Common myeloid progenitor, CD34-positive (primary cell): Measurements from ENCODE around the gene CSH2.
"Not testable (repeated sequence)": the region's sequence is repeated elsewhere in the genome, so short reads cannot be mapped to it uniquely, and the experiment has no call there.

ENCODE experiments used
- CTCF ChIA-PET: fragments of 350-600 bp; sonication (Branson Sonifier 250); formaldehyde crosslinking; loops from one replicate; lab custom pipeline; 2021; ENCODE audit warnings: antibody characterized with exemption; lab: Charles Lee
- POLR2A ChIA-PET: fragments of 350-600 bp; sonication (Branson Sonifier 250); formaldehyde crosslinking; loops from one replicate; lab custom pipeline; 2021; ENCODE audit warnings: antibody characterized with exemption; lab: Charles Lee
- DNase-seq, 3 donors: peaks; one replicate each; pipeline versions ENCODE4 v3.0.0 to v3.0.0-alpha.2; 2013
- H3K27ac ChIP-seq, 2 experiments: 1 replicate in 1 of 2; 2 replicates in 1 of 2; pipeline ENCODE4 v1.7.0; 2013; ENCODE audit warnings: inconsistent platforms in 2 of 2, low read length in 2 of 2, mild to moderate bottlenecking in 2 of 2, low read depth in 1 of 2, moderate library complexity in 1 of 2; ENCODE audit not compliant: severe bottlenecking in 2 of 2, insufficient read depth in 1 of 2, poor library complexity in 1 of 2
- H3K27me3 ChIP-seq, 5 experiments: replicated peaks in 2 of 5; 1 replicate in 3 of 5; 2 replicates in 2 of 5; pipeline versions ENCODE4 v1.6.1 to v1.7.0; 2013; ENCODE audit warnings: low read length in 4 of 5, mild to moderate bottlenecking in 2 of 5, moderate library complexity in 2 of 5, inconsistent platforms in 1 of 5; ENCODE audit not compliant: insufficient read depth in 5 of 5, control insufficient read depth in 4 of 5
- H3K36me3 ChIP-seq, 4 experiments: 1 replicate in 2 of 4; 2 replicates in 2 of 4; pipeline versions ENCODE4 v1.6.1 to v1.7.0; 2013; ENCODE audit warnings: low read length in 3 of 4, control low read depth in 1 of 4, mild to moderate bottlenecking in 1 of 4; ENCODE audit not compliant: control insufficient read depth in 4 of 4, insufficient read depth in 4 of 4
- H3K4me1 ChIP-seq, 4 experiments: 1 replicate in 3 of 4; 2 replicates in 1 of 4; pipeline versions ENCODE4 v1.6.1 to v1.7.1; 2013; ENCODE audit warnings: low read length in 3 of 4, mild to moderate bottlenecking in 3 of 4, control low read depth in 1 of 4, inconsistent platforms in 1 of 4, moderate library complexity in 1 of 4; ENCODE audit not compliant: control insufficient read depth in 4 of 4, insufficient read depth in 4 of 4; ENCODE audit errors: control extremely low read depth in 1 of 4
- H3K4me3 ChIP-seq, 7 experiments: 1 replicate in 4 of 7; 2 replicates in 3 of 7; pipeline versions ENCODE4 v1.5.1 to v1.7.0; 2013; ENCODE audit warnings: mild to moderate bottlenecking in 7 of 7, low read length in 6 of 7, moderate library complexity in 6 of 7, inconsistent platforms in 2 of 7, low read depth in 2 of 7, control low read depth in 1 of 7; ENCODE audit not compliant: insufficient read depth in 4 of 7, control insufficient read depth in 1 of 7; ENCODE audit errors: extremely low read depth in 1 of 7
- H3K9me3 ChIP-seq, 5 experiments: 1 replicate in 4 of 5; 2 replicates in 1 of 5; pipeline versions ENCODE4 v1.6.1 to v1.7.1; 2013; ENCODE audit warnings: low read length in 4 of 5, mild to moderate bottlenecking in 2 of 5, inconsistent platforms in 1 of 5, low read depth in 1 of 5, moderate library complexity in 1 of 5; ENCODE audit not compliant: control insufficient read depth in 4 of 5, insufficient read depth in 2 of 5; ENCODE audit errors: control extremely low read depth in 1 of 5
- WGBS: methylation state at CpG from one replicate; pipeline ENCODE4 v1.1.5; 2013; ENCODE audit not compliant: insufficient coverage; 5-methylcytosine and 5-hydroxymethylcytosine counted together

CSH2 gene

DNA sequence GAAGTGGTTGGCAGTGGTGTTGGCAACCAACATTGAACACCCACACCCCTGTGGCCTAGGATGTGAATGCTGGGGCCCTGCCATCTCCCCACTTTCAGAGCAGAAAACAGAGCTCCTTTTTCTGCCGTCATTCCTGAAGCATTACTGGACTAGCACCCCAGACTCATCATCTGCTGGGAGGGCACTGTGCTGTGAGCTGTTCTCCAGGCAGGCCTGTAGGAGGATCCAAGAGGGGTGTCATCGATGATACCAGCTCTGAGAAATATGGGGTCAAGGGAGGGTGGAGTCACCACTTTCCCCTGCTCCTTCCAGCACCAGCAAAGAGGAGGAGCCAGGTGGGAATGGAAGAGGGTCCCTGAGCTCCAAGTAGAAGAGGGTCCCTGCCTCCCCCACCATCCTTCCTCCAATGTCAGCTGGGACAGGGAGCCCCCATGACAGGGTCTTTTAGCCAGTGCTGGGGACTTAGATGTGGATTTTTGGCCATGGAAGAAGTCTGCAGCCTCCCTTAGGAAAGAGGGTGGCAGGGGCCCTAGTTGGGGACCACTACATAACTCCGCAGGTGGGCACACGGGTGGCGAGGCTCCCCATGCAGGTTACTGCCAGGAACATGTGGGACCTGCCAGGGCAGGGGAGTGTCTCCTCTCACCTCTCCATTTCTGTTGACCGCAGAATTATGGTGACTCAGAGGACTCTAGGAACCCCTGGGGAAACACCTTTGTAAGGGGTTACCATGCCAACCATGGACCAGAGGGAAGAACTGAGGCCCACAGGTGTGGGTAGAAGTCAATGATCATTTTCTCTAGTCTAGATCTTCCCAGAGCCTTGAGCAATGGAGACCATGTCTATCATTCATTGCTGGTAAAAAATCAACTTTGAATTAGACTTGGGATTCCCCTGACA, 25.7 kb upstream of the CSH2 start:
- H3K4me3 ChIP-seq, H3K36me3 ChIP-seq, H3K27ac ChIP-seq, H3K27me3 ChIP-seq, H3K4me1 ChIP-seq, DNase-seq, POLR2A ChIA-PET, H3K9me3 ChIP-seq: not testable (repeated sequence)
- 97% methylated on average over 5 of the region's 6 CpGs for WGBS
- CTCF ChIA-PET: interaction anchor here (2.5 kb wide), 1 partner anchor 13 kb away, joined by 7 read pairs; the partner anchor contains the start of gene CSHL1

DNA sequence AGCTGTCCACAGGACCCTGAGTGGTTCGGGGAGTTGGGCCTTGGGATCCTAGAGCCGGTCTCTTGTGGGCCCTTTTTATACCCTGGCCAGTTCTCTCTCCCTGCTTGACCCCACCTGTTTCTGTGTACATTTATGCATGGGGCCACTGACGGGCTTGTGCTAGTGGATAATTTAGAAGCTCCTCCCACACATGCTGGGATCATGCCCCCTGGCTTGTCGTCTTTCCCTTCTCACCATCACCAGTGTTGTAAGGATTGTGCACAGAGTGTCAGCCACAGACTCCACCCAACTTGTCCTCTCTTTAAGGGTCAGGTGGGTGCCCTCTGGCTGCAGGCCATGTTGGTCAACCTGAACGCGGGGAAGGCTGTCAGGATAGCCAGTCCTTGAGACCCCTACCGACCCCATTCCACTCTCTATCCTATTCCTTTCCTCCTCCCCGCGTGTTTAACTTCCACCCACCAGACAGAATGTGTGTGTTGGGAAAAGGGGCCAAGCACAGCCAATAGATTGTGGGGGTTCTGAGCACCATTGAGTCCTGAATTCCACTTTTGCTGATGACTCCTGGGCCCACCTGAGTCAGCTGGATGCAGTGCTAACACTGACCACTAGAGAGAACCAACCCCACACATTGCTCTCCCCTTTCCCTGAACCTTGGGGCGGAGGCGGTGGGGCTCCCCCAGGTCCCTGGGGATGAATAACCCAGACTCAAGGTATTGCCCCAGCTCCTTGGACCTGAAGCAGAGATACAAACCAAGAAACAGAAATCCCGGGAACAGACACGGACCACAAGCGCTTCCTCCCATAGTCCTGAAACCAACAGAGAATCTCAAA, 23.3 kb upstream of the CSH2 start, which contains the start of gene CSH1:
CSH1 (minus strand) TSS at position 51 of the 831 bp plus-strand sequence. CDS start 63 bp downstream, outside the sequence.
- H3K27ac ChIP-seq, H3K27me3 ChIP-seq, H3K9me3 ChIP-seq, H3K4me3 ChIP-seq, H3K4me1 ChIP-seq, H3K36me3 ChIP-seq, POLR2A ChIA-PET, DNase-seq: not testable (repeated sequence)
- no CpG with 5 or more reads among the region's 14 CpGs for WGBS
- CTCF ChIA-PET: interaction anchor here (2.5 kb wide), 1 partner anchor 15 kb away, joined by 7 read pairs; the partner anchor contains the start of gene CSHL1

DNA sequence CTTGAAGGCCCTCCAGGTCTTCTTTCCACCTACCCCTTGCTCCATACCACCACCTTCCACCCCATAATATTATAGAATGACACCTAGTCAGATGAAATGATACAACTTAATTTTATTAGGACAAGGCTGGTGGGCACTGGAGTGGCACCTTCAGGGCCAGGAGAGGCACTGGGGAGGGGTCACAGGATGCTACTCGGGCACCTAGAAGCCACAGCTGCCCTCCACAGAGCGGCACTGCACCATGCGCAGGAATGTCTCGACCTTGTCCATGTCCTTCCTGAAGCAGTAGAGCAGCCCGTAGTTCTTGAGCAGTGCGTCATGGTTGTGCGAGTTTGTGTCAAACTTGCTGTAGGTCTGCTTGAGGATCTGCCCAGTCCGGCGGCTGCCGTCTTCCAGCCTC, 21.3 kb upstream of the CSH2 start:
- CTCF ChIA-PET, H3K9me3 ChIP-seq, H3K4me1 ChIP-seq, H3K27ac ChIP-seq, POLR2A ChIA-PET, H3K36me3 ChIP-seq, H3K27me3 ChIP-seq, DNase-seq, H3K4me3 ChIP-seq: not testable (repeated sequence)
- WGBS: no CpG with 5 or more reads among the region's 10 CpGs

DNA sequence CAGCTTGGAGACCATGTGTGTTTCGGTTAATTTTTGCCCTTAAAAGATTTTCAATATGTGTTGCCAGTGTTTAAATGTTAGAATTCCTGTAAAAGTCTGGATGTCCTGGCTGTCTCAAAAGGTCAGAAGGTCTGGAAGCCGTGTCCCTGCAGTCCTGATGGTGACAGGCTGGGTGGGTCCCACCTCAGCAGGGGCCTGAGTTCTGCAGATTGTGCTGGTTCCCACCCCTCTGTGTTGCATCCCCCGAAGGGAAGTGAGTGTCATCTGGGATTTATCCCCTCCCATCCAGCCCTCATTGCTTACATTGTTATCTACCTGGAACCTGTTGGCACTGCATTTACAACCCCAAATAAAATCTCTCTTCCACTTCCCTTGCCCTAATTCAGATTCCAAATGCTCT, 20.5 kb upstream of the CSH2 start:
- H3K27ac ChIP-seq, H3K9me3 ChIP-seq, DNase-seq, H3K4me3 ChIP-seq, H3K27me3 ChIP-seq, H3K4me1 ChIP-seq, H3K36me3 ChIP-seq, POLR2A ChIA-PET: not testable (repeated sequence)
- CTCF ChIA-PET: interaction anchor here (2.4 kb wide), 1 partner anchor 11 kb away, joined by 8 read pairs; no protein-coding TSS in a partner anchor
- 90% methylated on average over 1 of the region's 3 CpGs for WGBS

DNA sequence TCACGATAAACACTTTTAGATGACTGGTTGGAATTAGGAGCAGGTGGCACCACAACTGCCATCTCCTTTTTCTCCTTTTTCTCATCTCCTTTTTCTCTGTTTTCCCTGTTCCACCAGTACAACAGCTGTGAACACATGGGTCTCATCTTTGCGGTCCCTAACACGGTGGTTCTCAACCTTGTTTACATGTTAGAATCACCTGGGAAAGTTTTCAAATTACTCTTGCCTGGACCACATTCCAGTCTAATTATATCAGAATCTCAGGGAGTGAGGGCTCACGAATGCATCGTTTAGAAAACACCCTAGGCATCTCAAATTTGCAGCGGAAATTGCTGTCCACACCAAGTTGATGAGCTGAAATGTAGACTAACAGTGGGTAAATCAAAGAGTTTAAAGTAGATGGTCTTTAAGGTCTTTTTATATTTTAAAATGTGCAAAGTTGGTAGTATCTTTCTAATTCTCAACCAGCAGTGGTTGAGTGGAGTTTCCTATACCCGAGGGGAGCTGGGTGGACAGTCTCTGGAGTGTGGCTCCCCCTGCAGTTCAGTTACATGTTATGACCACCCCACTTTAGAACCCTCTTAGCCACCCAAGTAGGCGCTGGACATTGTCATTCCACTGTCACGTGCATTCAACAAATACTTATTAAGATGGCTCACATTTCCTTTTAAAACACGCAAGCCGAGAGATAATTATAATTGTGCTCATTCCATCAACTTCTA, 19.0 kb upstream of the CSH2 start:
- H3K9me3 ChIP-seq, H3K27me3 ChIP-seq, H3K4me1 ChIP-seq, H3K36me3 ChIP-seq, H3K4me3 ChIP-seq, H3K27ac ChIP-seq, POLR2A ChIA-PET: not testable (repeated sequence)
- CTCF ChIA-PET: interaction anchor here (1.0 to 5.0 kb wide), 8 partner anchors 9 to 44 kb away, joined by 3 to 32 read pairs (median 5); partner anchors contain the start of gene GH2
- peak; percentile 22 to 27 (median 24) for DNase-seq
- WGBS: 75% methylated on average over 4 of the region's 11 CpGs

DNA sequence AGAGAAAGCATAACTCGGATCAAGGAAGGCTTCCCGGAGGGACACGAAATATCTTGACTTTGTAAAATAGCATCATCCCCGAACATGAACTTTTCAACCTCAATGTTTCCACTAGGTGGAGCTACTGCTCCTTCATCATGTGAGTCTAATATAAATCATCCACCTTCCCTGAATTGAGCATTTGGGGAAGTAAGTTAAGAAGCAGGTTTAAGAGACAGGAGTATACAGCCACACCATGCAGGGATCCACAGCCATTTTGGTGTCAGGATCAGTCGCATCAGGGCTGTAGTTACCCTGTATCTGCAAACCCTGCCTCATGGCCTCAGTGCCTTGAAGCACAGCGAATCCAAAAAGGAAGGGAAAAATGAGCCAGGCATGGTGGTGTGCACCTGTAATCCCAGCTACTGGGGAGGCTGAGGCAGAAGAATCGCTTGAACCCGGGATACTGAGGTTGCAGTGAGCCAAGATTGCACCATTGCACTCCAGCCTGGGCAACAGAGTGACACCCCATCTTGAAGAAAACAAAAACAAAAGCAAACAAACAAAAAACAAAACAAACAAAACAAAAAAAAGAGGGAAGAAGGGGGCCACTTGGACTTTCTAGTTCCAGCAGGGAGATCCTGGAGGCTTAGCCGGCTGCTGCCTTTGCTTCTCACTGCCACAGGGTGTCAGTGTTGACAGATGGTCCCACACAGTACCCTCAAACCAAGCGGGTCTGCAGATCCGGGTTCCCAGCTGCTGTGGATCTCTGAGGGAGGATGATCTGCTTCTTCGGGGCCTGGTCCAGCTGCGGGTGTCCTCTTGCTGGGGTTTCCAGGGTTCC, 15.8 kb upstream of the CSH2 start:
- H3K27ac ChIP-seq, POLR2A ChIA-PET, H3K4me1 ChIP-seq, H3K9me3 ChIP-seq, H3K27me3 ChIP-seq, H3K4me3 ChIP-seq, H3K36me3 ChIP-seq: not testable (repeated sequence)
- peak; percentile 38 to 51 (median 40) for DNase-seq
- CTCF ChIA-PET: interaction anchor here (0.9 to 5.0 kb wide), 9 partner anchors 13 to 140 kb away, joined by 3 to 32 read pairs (median 5); partner anchors contain the start of genes CSHL1 and GH1
- WGBS: 56% methylated on average over 5 of the region's 13 CpGs
